GM15510 (cell line): ENCODE results near the gene SSH2.

Experiments
- POLR2A ChIP-seq: IDR thresholded peaks from 3 replicates; pipeline ENCODE4 v1.6.1; 2011; ENCODE audit warnings: borderline replicate concordance; ENCODE audit not compliant: insufficient read length; ENCODE audit errors: extremely low read depth

The SSH2 gene

DNA sequence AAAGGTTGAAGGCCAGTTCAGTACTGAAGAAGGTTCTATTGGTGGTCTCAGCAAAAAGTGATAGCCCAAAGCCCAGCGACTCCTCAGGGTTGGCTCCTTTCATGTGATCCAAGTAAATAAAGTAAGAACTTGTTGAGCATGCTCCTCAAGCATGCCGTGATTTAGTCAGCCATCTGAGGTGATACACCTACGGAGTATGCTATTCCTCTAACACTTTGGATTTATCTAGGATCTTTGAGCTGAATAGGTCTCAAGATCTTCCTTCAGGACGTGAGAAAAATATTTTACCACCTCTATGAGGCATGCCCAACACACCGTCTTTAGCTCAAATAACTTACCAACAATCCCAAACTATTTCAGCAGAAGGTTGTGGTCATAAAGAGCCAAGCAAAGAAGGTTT is 154.0 kb downstream of the SSH2 start:
- TF ChIP-seq POLR2A, result no peak

DNA sequence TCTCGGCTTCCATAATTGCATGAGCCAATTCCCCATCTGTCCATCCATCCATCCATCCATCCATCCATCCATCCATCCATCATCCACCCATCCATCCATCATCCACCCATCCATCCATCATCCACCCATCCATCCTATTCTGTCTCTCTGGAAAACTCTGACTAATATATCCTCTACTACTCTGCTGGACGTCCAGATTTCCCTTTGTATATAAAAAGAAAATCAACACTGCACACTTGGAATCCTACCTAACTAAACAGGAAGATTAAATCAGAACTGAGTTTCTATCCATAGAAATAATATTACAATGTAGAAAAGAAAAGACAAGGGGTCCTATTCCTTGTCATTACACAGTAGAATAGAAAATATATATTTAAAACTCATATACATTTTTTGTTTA is 157.0 kb downstream of the SSH2 start:
- TF ChIP-seq POLR2A, result no peak

DNA sequence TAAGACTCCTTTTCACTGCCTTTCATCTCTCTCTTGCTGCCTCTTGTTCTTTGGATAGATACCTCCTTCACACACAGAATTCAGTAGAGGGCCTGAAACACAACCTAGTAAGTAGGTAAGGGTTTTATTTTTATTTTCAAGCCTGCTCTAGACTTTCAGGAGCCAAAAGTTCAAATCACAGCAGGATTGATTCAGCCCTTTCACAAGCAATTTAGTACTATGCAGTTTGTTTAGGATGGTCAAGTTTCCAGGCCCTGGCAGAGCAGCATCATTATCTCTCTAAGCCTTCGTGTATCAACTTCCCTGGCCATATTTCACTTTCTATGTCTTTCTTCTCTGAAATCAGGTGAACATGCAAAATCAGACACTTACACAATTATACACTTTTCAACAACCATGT is 158.5 kb downstream of the SSH2 start:
- no peak for TF ChIP-seq POLR2A

- TF ChIP-seq POLR2A, result no peak
Observed at GRCh38 chr17:29769225-29769624, 160.8 kb downstream of the SSH2 start.

DNA sequence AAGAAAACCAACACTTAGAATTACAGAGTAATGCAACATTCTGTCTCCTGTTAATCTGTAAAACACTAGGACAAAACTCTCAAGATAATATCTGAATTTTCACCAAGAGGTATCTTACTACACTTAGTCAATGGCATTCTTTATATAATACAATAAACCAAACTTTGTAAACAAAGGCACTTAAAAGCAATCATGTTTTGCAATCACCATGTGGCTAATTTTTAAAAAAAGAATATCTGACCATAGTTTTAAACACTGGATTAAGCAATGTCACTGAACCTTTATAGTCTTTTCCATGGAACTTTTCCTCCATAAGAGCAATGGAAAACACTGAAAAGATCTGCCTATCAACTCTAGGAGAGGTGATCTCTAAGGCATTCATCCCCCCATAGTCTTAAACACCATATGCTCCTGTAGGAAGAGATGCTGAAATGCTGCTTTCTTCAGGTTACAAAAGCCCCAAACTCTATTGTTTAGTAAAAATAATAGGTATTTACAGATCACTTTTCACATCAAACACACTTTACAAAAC is 163.2 kb downstream of the SSH2 start:
- no peak for TF ChIP-seq POLR2A

GRCh38 chr17:29764748-29765147 is 165.3 kb downstream of the SSH2 start:
- TF ChIP-seq POLR2A, result no peak

DNA sequence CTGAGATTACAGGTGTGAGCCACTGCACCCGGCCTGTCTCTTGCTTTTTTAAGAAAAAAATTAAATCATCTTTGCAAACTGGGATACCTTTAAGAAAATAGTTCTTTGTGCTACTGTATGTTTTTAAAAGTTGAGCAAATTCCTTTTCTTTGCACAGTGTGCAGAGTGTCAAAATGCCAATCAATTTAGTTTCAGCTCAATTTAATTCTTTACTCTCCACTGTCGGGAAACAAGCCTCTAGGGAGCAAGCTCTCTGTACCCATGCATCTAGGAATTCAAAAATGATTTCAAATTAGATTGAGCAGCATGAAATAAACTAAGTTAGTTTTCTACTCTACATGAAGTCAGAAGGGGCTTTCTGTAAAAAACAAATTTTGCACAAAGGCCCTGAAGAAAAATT is 165.8 kb downstream of the SSH2 start:
- TF ChIP-seq POLR2A, result no peak

GRCh38 chr17:29763273-29763672 is 166.8 kb downstream of the SSH2 start:
- TF ChIP-seq POLR2A, result no peak

- peak; percentile 92 for TF ChIP-seq POLR2A
Observed at GRCh38 chr17:29761040-29761761, 168.8 kb downstream of the SSH2 start.

- no peak for TF ChIP-seq POLR2A
Observed at GRCh38 chr17:29760279-29761039, 169.6 kb downstream of the SSH2 start.

- TF ChIP-seq POLR2A, result no peak
Observed at GRCh38 chr17:29758255-29758654, 171.8 kb downstream of the SSH2 start.

- no peak for TF ChIP-seq POLR2A
Observed at GRCh38 chr17:29757788-29758187, 172.2 kb downstream of the SSH2 start.

DNA sequence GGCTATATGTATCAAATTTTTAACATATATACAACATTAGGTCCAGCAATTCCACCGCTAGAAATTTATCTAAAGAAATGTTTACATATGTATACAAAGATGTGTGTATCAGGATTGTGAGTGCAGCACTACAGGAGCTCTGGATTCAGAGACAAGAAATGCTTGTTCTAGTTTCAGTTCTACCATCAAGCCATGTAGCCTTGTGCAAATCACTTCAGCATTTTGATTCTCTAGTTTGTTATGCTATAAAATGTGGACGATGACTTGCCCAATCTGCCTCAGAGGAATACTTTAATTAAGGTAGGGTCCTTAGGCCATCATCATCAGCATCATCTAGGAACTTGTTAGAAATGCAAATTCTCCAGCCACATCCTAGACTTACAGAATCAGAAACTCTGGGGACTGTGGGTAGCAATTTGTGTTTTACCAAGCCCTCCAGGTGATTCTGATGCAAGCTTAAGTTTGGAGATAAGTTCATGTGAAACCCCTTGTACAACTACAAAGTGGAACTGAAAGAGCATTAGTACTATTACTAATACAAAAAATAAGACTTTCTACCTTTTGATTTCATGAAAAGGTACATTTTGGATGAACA is 176.1 kb downstream of the SSH2 start:
- no peak for TF ChIP-seq POLR2A

- TF ChIP-seq POLR2A, result no peak
Observed at GRCh38 chr17:29749045-29749825, 180.8 kb downstream of the SSH2 start.

GRCh38 chr17:29748400-29748799 is 181.6 kb downstream of the SSH2 start:
- no peak for TF ChIP-seq POLR2A
